HG02970 (cell line): ENCODE results near the gene GALNS.
"Not testable (repeated sequence)": the region's sequence is repeated elsewhere in the genome, so short reads cannot be mapped to it uniquely, and the experiment has no call there.

Experiments used
- ATAC-seq: cut with Tn5 transposase; IDR thresholded peaks from one replicate; pipeline ENCODE4 v1.9.1; 2021; ENCODE audit warnings: mild to moderate bottlenecking, moderate library complexity, moderate number of reproducible peaks; ENCODE audit not compliant: unreplicated experiment, low FRiP score

Gene GALNS

DNA sequence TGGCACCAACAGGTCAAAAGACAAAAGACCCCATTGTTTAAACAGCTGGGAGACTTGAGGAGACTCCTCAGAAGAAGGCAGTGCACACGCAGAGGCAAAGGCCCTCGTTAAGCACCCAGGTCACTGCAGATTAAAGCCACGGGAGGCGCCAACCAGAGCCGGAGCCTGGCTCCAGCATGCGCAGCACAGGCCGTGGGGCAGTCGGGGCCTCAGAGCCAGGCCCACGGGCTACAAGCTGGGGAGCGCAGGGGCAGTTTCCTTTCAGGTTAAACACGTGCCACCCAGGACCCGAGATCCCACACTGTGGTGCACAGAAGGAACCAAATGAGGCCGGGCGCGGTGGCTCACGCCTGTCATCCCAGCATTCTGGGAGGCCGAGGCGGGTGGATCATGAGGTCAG is 80.9 kb downstream of the GALNS start:
- no peak for ATAC-seq

DNA sequence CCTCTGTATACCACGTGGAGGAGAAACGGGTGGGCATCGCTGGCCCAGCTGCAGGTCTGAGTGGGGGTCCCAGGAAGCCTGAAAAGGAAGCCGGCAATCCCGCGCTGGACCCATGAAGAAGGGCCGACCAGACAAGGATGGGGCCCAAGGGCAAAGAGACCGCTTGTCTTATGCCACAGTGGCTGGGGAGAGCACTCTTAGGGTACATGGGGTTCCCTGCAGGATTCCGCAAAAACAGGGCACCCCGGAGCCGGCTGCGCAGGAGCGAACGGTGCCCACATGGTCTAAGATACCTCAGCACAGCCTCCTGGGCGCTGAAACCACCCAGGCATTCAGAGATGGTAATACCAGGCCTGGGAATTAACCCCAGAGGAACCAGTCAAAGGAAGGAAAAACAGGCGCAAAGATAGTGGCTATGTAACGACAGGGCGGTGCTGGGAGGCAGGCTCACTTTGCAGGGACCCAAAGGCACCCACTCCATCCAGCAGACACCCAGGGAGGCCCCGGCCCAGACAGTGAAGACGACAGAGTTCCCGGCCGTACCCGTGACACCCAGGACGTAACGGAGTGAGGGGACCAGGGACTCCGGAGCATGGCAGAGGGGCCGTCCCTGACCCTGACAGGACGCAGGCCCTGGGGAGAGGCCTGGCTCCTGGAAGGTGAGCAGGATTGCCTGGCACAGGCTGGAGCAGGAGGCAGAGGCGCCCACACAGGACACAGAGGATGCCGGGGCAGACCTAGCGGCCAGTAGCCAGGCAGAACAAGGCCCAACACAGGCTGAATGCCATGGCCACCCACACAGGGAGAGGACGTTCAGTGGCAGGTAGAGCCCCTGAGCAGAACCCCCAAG is 82.0 kb downstream of the GALNS start:
- no peak for ATAC-seq

DNA sequence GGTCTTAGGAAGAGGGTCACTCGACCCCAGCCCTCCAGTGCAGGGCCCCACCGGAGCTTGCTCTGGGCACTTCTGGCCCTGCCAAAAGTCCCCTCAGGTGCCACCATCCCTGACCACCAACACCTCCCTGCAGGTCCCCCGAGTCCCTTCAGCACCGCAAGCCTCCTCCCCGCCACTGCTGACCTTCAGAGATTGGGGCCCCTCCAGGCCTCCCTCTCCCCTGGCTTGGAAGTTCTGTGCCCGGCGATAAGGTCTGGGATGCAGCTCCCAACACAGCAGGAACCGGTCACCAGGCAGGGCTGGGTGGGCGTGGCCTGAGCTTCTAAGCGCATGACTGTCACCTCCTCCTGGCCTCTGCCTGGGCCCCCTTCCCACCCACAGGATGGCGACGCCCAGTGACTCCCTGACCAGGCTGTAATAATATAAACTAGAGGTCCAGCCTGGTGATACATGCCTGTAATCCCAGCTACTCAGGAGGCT is 82.9 kb downstream of the GALNS start:
- no peak for ATAC-seq

DNA sequence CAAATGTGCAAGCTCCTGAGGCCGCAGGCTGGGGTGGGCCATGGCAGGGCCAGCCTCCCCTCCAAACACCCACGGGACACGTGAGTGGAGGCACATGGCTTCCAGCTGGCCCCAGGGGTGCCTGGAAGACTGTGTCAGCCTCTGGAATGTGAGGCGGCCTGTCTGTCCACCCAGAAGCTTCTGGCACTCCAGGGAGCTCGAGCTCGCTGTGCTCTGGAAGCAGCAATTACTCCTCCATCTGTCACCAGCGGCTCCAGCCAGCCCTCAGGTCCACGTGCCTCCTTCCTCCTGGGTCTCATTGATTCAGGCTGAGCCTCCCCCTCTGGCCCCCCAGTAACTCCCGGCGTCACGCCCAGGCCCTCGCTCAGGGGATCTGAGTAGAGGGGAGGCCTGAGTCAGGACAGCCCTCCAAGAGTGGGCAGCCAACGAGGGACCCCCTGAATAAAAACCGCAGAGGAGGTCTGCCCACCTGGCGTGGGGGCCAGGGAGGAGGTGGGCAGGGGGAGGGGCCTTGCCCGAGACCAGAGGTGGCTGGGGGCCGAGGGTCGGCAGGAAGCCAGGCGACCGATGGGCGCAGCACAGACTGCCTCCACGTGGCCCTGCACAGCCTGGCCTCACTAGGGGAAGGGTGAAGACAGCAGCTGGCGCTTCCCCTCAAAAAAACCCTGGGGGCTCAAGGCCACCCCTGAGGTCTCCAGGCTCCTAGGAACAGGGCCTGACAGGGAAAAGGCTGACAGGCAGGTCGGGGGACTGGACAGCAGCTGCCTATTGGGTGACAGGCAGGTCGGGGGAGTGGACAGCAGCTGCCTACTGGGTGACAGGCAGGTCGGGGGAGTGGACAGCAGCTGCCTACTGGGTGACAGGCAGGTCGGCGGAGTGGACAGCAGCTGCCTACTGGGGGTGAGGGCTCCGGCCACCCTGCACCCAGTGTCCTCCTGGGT is 83.6 kb downstream of the GALNS start:
- ATAC-seq, result no peak

DNA sequence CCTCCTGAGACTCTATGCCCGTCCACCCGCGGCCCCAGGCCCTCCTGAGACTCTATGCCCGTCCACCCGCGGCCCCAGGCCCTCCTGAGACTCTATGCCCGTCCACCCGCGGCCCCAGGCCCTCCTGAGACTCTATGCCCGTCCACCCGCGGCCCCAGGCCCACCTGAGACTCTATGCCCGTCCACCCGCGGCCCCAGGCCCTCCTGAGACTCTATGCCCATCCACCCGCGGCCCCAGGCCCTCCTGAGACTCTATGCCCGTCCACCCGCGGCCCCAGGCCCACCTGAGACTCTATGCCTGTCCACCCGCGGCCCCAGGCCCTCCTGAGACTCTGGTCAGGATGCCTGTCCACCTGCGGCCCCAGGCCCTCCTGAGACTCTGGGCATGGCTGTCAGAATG is 85.0 kb downstream of the GALNS start:
- not testable (repeated sequence) for ATAC-seq

DNA sequence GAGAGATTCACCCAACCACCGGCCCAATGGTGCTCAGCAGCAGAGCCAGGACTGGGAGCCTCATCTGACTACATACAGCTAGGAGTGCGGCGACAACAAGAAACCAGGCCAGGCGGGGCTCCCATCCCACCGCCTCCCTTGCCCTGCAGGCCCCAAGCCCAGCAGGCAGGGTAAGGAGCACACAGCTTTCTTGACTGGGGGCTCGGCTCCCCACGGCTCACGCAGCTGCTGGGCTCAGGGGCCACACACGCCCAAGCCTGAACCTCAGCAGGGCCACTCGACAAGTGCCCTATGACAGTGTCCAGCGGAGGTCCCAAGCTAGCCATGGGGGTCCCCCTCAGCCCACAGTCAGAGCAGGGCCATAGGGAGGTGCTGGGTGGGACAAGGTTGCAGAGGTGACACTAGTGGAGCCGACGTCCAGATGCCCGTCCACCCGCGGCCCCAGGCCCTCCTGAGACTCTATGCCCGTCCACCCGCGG is 85.4 kb downstream of the GALNS start:
- no peak for ATAC-seq

DNA sequence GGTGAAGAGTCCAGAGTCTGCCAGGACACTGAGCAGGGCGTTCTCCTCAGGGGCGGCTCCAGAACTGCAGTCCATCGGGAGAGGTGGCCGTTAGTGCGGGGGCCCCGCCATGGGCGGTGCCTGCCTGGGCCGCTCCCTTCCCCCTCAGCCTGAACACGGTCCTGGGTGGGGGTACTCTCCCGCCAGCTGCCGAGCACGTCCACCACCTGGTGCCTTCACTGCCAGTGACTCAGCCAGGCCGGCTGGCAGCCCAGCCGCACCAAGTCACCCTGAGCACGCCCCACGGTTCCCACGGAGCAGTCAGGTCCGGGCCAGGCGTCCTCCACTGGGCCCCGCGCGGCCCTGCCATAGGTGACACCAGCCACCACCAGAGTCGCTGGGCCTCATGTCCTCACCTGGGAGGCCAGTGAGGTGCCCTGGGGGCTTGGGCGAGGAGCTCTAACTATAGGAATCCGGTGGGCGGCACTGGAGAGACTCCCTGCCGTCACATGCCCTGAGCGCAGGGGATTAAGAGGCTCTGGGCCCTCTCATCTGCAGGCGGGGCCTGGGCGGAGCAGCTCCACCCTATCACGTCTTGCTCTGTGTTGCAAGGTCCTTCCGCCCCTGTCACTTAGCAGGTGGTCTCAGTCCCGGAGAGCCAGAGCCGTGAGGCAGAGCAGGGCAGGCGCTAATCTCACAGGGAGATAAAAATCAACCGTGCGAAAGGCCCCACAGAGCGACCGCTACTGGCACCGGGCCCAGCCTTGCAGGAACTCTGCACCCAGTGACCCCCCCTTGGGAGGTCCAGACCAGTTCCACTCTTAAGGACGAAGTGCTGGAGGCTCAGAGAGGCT is 86.1 kb downstream of the GALNS start:
- no peak for ATAC-seq

DNA sequence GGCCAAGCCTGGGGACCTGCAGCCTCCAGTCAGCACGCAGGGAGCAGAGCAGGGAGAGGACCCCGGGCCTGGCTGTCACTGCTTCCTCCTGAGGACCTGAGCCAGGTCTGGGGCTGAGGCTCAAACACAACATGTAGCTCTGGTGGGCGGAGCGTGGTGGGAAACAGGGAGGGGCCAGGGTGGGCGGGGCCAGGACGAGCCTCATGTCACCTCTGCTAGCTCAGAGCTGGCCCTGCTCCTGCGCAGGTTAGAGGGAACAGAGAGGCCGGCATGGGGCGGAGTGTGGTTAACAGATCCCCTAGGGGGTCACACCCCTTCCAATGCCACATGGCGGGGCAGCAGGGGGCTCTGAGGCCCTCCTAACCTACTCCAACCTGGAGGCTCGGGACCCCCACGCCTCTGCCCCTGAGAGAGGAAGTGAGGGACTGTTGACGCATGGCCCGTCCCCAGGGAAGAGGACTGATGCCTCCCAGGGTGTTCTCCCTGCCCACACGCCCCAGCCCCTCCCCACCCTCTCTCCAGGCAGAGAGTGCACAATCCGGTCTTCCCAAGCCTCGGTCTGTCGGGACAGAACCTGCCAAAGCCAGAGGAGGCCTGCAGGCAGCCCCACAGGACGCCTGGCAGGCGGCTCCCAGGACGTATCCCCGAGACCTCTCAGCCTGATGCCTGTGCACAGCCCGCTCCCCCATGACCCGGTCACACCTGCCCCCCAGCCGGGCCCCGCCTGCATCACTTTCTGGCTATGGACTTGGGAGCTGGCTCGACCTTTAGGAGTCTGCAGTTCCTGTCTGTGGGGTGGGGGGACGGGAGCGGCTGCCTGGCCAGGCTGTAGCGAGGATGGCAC is 86.9 kb downstream of the GALNS start:
- no peak for ATAC-seq

DNA sequence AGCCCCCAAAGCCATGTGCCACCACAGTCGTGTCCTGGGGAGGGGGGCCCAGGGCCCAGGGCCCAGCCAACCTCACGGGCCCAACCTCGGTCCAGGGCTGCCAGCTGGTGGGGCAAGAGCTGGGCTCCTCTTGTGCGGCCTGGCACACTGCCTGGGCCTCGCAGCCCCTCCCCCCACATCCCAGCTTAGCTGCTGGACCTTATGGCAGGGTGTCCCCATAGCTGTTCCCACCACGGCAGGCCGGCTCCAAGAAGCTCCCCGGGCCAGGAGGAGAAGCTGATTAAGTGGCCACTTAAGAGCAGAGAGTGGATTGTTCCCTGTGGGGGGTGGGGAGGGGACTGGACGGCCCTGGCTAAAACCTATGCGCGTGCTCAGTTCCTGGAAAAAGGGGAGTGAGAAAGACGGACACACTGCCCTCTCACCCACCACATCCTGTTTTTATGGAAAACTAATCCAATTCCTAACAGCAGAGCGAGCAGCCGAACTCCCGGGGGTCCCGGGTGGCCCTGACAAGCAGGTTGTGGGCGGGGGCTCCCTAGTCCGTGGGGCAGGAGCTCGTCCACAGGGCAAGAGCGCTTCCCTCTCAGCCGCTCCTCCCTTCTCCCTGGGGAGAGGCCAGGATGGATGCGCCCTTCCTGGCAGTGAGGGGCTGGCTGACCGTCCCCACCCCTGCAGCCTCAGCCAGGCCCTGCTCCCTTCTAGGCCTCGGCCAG is 88.5 kb downstream of the GALNS start:
- ATAC-seq, result no peak

DNA sequence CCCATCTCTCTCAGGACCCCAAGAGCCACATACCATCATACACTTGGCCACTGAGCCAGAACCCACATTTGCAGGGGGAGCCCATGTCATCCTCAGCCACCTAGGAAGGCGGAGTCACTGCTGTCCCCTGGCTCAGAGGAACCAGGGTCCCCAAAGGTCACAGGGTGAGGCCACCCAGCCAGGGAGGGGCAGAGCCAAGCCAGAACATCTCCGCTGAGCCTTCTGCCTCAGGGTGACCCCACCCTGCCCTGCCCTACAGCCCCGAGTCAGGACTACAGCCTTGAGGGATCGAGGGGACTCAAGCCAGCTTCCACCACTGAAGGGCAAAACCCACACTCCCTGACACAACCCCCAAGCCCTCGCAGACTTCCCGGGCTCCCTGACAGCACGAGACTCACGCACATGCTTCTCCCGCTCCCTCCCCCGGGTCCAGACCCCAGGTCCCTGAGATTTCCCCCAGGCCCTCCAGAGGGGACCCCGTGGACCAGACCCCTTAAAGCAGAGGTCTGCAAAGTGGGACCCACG is 89.1 kb downstream of the GALNS start:
- ATAC-seq, result no peak

DNA sequence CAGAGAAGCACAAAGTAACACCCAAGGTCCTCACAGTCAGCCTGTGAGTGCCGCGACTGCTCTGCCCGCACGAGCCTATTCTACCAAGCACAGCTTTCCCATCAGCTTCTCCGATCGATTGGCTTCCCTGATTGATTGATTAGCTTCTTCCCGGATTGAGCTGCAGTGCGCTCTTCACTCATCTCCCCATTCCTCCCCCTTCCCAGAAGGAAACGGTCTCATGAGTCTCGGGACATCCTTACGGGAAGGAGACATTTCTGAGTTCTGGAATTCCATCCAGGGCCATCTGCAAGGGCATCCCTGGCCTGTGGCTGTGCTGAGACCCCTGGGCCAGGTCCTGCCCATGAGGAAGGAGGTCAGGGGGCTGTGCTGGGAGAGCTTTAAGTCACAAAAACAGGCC is 89.8 kb downstream of the GALNS start:
- ATAC-seq, result no peak

DNA sequence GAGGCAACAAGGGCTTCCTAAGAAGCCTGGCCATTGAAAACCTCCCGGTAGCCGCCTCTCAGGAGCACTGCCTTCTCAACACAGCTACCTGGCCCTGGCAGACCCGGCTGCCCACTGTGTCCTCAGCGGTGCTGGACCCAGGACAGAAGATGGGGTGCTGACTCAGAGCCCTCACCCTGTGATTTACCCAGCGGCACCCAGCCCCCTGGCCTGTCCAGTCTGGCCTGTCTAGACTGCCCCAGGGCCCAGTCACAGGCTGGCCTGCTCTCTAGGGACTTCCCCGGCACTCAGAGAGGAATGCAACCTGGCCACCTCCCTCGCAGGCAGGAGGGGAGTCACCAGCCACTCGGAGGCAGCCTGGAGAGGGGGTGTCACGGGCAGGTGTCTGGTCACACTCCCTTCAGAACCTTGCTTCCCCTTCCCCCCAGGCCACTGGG is 91.8 kb downstream of the GALNS start:
- no peak for ATAC-seq

DNA sequence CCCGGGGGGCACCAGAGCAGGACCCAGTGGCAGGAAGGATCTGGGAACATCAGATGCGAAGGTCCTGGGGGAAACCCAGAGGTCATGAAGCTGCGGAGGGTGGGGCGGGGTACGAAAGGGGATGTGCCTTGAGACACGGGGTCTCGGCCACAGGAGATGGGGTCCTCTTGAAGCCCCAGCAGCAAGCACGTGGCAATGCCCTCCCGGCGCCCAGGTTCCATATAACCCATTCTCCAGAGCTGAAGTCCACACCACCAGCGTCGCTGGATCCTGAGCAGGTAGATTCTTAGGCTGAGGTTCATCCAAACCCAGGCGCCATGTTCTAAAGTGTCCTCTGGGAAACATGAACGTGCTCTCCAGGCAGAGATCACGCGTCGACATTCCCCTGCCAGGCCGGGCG is 92.7 kb downstream of the GALNS start:
- no peak for ATAC-seq
